GM23338 (cell line): ENCODE measurements around the gene ABCA13. TPM values are rescaled to one million over a fixed set of nuclear protein-coding genes. Genes with fewer than 3 reads are reported as not detected.

ENCODE experiments used
- ATAC-seq: fragments of 200-7000 bp; cut with Tn5 transposase; 3 replicates; pipeline ENCODE4 v1.9.1; 2020
- DNase-seq: peaks from one replicate; pipeline ENCODE4 v3.0.0-alpha.2; 2015; ENCODE audit warnings: low spot score
- H2AFZ ChIP-seq: fragments of 200-600 bp; sonication (generic); 2 replicates; pipeline ENCODE4 v1.8.0; 2016; ENCODE audit warnings: antibody characterized with exemption, mild to moderate bottlenecking, moderate library complexity
- H3F3A ChIP-seq: fragments of 200-600 bp; sonication (generic); replicated peaks from 2 replicates; pipeline ENCODE4 v1.8.0; 2017; ENCODE audit warnings: antibody characterized with exemption, mixed run types, low read depth
- H3K27ac ChIP-seq: fragments of 200-600 bp; sonication (generic); 2 replicates; pipeline ENCODE4 v1.6.1; 2016; ENCODE audit warnings: low read depth
- H3K27me3 ChIP-seq: fragments of 200-600 bp; sonication (generic); 2 replicates; pipeline ENCODE4 v1.8.0; 2016; ENCODE audit warnings: mild to moderate bottlenecking, mixed run types, moderate library complexity; ENCODE audit not compliant: insufficient read depth
- H3K36me3 ChIP-seq: fragments of 200-600 bp; sonication (generic); 2 replicates; pipeline ENCODE4 v1.8.0; 2016; ENCODE audit warnings: mild to moderate bottlenecking; ENCODE audit not compliant: insufficient read depth
- H3K4me1 ChIP-seq: fragments of 200-600 bp; sonication (generic); 2 replicates; pipeline ENCODE4 v1.8.0; 2016; ENCODE audit warnings: mild to moderate bottlenecking, moderate library complexity; ENCODE audit not compliant: insufficient read depth
- H3K4me2 ChIP-seq: fragments of 200-600 bp; sonication (generic); 2 replicates; pipeline ENCODE4 v1.7.1; 2017; ENCODE audit warnings: mixed run types
- H3K4me3 ChIP-seq: fragments of 200-600 bp; sonication (generic); 2 replicates; pipeline ENCODE4 v1.6.1; 2016; ENCODE audit warnings: mixed run types
- H3K79me2 ChIP-seq: fragments of 200-600 bp; sonication (generic); replicated peaks from 2 replicates; pipeline ENCODE4 v1.8.0; 2017; ENCODE audit warnings: mild to moderate bottlenecking; ENCODE audit not compliant: insufficient read depth
- H3K9me2 ChIP-seq: fragments of 200-600 bp; sonication (generic); 2 replicates; pipeline ENCODE4 v1.8.0; 2017; ENCODE audit not compliant: insufficient read depth
- H4K20me1 ChIP-seq: fragments of 200-600 bp; sonication (generic); replicated peaks from 2 replicates; pipeline ENCODE4 v1.8.0; 2017; ENCODE audit warnings: mild to moderate bottlenecking; ENCODE audit not compliant: insufficient read depth
- H3K27ac Mint-ChIP-seq: 2 replicates; pipeline ENCODE4 v1.8.0; 2020; ENCODE audit warnings: inconsistent platforms, mild to moderate bottlenecking, moderate library complexity, mixed read lengths
- H3K27me3 Mint-ChIP-seq: 3 replicates; pipeline ENCODE4 v1.8.0; 2022; ENCODE audit warnings: low read depth, mild to moderate bottlenecking, moderate library complexity, mixed read lengths, inconsistent platforms; ENCODE audit not compliant: insufficient read depth, poor library complexity
- H3K36me3 Mint-ChIP-seq: 3 replicates; pipeline ENCODE4 v1.8.0; 2021; ENCODE audit warnings: low read depth, mild to moderate bottlenecking, inconsistent platforms, moderate library complexity, mixed read lengths
- H3K4me1 Mint-ChIP-seq: 3 replicates; pipeline ENCODE4 v1.8.0; 2020; ENCODE audit warnings: mild to moderate bottlenecking, inconsistent platforms, mixed read lengths
- H3K4me3 Mint-ChIP-seq: 3 replicates; pipeline ENCODE4 v1.8.0; 2021; ENCODE audit warnings: moderate library complexity, mild to moderate bottlenecking, inconsistent platforms, mixed read lengths
- H3K9me3 Mint-ChIP-seq: 3 replicates; pipeline ENCODE4 v1.8.0; 2020; ENCODE audit warnings: moderate library complexity, mild to moderate bottlenecking, inconsistent platforms, mixed read lengths
- CTCF ChIP-seq, 2 experiments: fragments of 200-600 bp in 1 of 2; sonication (generic) in 1 of 2; conservative IDR thresholded peaks; 2 replicates each; pipeline versions ENCODE4 v1.5.1 to v1.6.1; 2016 to 2017; ENCODE audit warnings: antibody characterized with exemption in 2 of 2, low read depth in 2 of 2, mild to moderate bottlenecking in 2 of 2, moderate library complexity in 1 of 2
- ETS1 ChIP-seq: IDR thresholded peaks from 2 replicates; pipeline ENCODE4 v1.6.1; 2016; ENCODE audit warnings: antibody characterized with exemption
- EZH2phosphoT487 ChIP-seq: fragments of 200-600 bp; sonication (generic); IDR thresholded peaks from one replicate; pipeline ENCODE4 v1.8.1; 2018; ENCODE audit warnings: antibody characterized with exemption; ENCODE audit not compliant: unreplicated experiment
- STAT1 ChIP-seq: IDR thresholded peaks from one replicate; pipeline ENCODE4 v1.6.1; 2016; ENCODE audit warnings: antibody characterized with exemption; ENCODE audit not compliant: unreplicated experiment
- ZNF114 ChIP-seq: fragments of 250-450 bp; sonication (Bioruptor Pico); IDR thresholded peaks from 2 replicates; pipeline ENCODE4 v1.5.0; 2020; ENCODE audit warnings: mild to moderate bottlenecking, moderate library complexity
- ZNF331 ChIP-seq: fragments of 250-450 bp; sonication (Bioruptor Pico); IDR thresholded peaks from 2 replicates; pipeline ENCODE4 v1.5.0; 2020; ENCODE audit warnings: low read depth, mild to moderate bottlenecking, moderate library complexity
- ZNF462 ChIP-seq: fragments of 250-450 bp; sonication (Bioruptor Pico); IDR thresholded peaks from 2 replicates; pipeline ENCODE4 v1.5.0; 2020; ENCODE audit warnings: mild to moderate bottlenecking, moderate library complexity
- polyA plus RNA-seq: library from polyadenylated mRNA; unstranded; fragments of >200 nt; fragmentation: Nextera tagmentation; extraction: Ambion mirVana; gene quantifications from 2 replicates; pipeline ENCODE4 v1.2.1, GENCODE V29; 2016
- total RNA-seq: library from RNA; depleted of rRNA; stranded (reverse); fragments of >200 nt; shearing (Covaris generic); gene quantifications from 2 replicates; pipeline ENCODE4 v1.2.3, GENCODE V29; 2014

The ABCA13 gene
- total and polyA plus RNA-seq, 2 experiments from 2014 or later = 0.21 TPM; not detected in 1

- TF ChIP-seq ZNF462 (CRISPR knock-in tag) (no peak), STAT1 (no peak)
Measured at GRCh38 chr7:48575516-48575915, 404.3 kb downstream of the ABCA13 start (continued).

- H3K4me3 Mint-ChIP-seq = no peak overlapping the region
- Histone ChIP-seq H2AFZ (no peak overlapping the region), H3K79me2 (no peaks in the 10 kb centered on the region), H3K27me3 (no peaks in the 10 kb centered on the region), H3K36me3 (no peaks in the 10 kb centered on the region), H3F3A (no peaks in the 10 kb centered on the region), H3K4me2 (no peak overlapping the region), H3K9me2 (no peaks in the 10 kb centered on the region), H3K27ac (no peak overlapping the region), H4K20me1 (no peaks in the 10 kb centered on the region), H3K4me3 (no peak overlapping the region), H3K4me1 (no peaks in the 10 kb centered on the region)
- no peak for DNase-seq
- H3K4me1 Mint-ChIP-seq = no peaks in the 10 kb centered on the region
- ATAC-seq = no peak
- no peak overlapping the region for H3K27ac Mint-ChIP-seq
- no peaks in the 10 kb centered on the region for H3K9me3 Mint-ChIP-seq
- no peaks in the 10 kb centered on the region for H3K27me3 Mint-ChIP-seq
- H3K36me3 Mint-ChIP-seq = no peaks in the 10 kb centered on the region
- TF ChIP-seq ZNF114 (CRISPR knock-in tag) = no peak
- no peak for TF ChIP-seq ZNF331 (CRISPR knock-in tag)
- TF ChIP-seq CTCF (conservative IDR thresholded peaks at IDR 0.05; ENCODE audit: low read depth in 2 of 2) = no peak
- TF ChIP-seq EZH2phosphoT487 = no peak
- TF ChIP-seq ZNF462 (CRISPR knock-in tag) = no peak
- TF ChIP-seq ETS1 = no peak
- no peak for TF ChIP-seq STAT1
Measured at GRCh38 chr7:48587475-48587874, 416.2 kb downstream of the ABCA13 start.
